Hematopoietic multipotent progenitor cell treated with erythropoietin and hydrocortisone succinate and interleukin-3 and kit ligand, for 6 days (in vitro differentiated cells): ENCODE measurements around the gene AQP7.
"Not testable (repeated sequence)": the region's sequence is repeated elsewhere in the genome, so short reads cannot be mapped to it uniquely, and the experiment has no call there.

ENCODE experiments used
- DNase-seq: peaks from one replicate; pipeline ENCODE4 v3.0.0-alpha.2; 2015

The AQP7 gene

DNA sequence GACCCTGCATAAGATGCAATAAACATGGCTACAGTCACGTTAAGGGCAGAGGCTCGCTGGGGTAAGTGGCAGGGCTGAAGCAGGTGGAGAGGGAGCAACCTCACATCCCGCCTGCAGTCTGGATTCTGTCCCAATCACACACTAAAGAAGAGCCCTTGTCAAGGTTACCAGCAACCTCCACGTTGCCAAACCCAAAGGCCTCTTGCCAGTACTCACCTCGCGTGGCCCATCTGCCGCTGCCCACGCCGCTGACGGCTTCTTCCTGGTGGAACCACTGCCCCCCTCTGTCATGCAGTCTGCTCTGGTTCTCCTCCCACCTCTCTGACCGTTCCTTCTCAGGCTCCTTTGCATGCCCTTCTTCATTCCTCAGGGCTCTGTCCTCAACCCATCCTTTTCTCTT is 8.8 kb downstream of the AQP7 start:
- no peak for DNase-seq

DNA sequence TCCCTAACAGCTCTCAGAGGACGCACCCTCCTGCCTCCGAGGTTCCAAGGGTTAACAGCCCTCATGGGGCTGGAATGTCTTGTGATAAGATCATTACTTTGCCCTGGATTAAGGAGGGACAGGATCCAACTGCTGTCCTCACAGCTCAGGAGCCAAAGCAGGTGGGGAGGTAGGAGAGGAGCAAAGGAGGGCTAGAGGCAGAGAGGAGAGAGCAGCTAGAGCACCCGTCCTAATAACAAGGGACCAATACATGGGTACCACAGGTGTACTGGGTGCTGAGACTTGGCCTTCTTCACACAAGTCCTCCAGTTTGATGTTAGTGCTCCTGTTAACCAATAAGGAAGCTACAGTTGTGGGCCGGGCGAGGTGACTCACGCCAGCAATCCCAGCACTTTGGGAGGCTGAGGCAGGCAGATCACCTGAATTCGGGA is 9.8 kb downstream of the AQP7 start:
- DNase-seq, result not testable (repeated sequence)

DNA sequence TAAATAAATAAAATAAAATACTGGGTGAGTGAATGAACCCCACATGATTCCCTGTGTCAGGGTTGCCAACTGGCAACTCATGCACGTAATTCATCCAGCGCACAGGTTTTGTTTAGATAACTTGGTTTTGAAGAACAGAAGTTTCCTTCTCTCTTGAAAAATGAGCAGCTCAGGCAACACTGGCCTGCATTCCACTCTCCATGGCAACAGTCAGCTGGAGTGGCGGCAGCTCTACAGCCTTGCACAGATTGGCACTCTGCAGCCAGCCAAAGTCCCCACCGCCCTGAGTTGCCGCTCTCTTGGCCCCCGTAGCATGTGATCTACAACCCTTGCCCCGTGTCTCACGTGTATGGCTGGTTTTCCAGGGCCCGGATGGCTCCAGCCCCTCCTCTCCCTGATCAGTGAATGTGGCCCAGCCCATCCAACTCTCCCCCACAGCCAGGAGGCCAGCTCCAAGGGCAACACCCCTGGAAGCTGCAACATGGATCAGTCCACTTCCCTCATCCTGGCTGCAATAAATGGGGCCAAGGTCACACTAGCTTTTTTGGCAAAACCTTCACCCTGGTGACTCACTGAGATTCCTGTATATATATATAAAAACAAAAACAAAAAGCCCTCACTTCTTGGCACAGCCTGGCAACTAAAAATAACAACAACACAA is 11.1 kb downstream of the AQP7 start:
- not testable (repeated sequence) for DNase-seq

DNA sequence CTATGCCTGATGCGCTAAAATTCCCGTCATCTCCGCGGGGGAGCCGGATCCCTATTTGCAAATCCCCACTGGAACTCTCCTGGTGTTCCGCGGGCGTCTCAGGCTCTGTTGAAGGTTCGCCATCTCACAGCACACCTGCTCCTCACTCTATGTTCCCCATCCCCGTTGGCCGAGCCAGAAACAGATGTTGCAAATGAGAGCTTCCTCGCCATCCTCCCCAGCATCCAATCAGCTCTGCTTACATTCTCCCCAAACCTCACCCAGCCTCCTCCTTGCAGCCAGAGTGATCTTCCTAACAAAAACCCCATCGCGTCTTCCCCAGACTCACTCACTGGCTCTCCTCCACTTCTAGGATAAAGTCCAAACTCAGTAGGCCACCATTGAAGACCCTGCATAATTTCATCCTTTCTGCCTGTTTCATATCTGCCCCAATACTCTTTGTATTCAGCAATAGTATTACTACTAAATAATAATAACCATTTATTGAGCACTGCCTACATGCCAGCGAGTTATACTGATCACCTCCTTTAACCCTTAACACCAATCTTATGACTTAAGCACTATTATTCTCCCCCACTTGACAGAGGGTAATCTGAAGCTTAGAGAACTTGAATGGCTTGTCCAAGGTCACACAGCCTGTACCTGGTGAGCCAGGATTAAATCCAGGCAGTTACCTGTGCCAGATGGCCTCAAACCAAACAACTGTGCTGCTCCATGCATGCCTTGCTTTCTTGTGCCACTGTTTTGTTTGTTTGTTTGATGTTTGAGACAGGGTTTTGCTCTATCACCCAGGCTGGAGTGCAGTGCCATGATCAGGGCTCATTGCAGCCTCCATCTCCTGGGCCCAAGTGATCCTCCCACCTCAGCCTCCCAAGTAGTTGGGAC is 14.0 kb downstream of the AQP7 start:
- DNase-seq, result no peak

GRCh38 chr9:33386998-33387397 is 15.4 kb downstream of the AQP7 start:
- not testable (repeated sequence) for DNase-seq

GRCh38 chr9:33386641-33386996 is 15.7 kb downstream of the AQP7 start:
- DNase-seq, result not testable (repeated sequence)

DNA sequence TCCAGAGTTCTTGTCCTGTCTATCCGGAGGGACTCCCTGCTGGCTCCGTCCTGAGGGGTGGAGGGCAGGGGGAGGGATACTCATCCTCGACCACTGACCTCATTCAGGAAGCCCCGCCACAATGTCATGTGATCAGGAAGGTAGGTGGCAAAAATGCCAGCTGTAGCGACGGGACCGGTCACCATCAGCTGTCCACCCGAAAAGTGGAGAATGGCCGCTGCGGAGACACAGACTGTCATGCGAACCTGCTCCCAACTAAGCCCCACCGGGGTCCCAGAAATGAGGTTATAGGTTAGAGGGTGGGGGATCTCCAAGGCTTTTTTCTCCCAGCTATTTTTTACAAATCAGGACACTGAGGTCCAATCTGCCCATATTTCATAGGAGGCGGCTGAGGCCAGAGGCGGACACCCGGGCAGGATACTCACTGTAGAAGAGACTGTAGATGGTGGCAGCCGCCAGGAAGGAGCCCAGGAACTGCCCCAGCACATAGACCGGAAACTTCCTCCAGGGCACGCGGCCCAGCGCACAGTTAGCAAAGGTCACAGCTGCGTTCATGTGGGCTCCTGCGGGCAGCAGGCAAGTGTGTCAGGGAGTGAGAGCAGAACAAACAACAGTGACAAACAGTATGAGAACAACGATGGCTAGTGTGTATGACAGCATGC is 16.3 kb downstream of the AQP7 start:
- not testable (repeated sequence) for DNase-seq

- DNase-seq, result not testable (repeated sequence)
These were observed 16.8 kb downstream of the AQP7 start for GRCh38 chr9:33385536-33385935.

GRCh38 chr9:33383396-33383795 is 19.0 kb downstream of the AQP7 start:
- DNase-seq, result not testable (repeated sequence)

- DNase-seq, result not testable (repeated sequence)
These were observed 20.0 kb downstream of the AQP7 start for GRCh38 chr9:33382397-33382796.

GRCh38 chr9:33381231-33381791 is 21.1 kb downstream of the AQP7 start:
- DNase-seq, result no peak

- no peak for DNase-seq
These were observed 21.8 kb downstream of the AQP7 start for GRCh38 chr9:33380390-33381094.

DNA sequence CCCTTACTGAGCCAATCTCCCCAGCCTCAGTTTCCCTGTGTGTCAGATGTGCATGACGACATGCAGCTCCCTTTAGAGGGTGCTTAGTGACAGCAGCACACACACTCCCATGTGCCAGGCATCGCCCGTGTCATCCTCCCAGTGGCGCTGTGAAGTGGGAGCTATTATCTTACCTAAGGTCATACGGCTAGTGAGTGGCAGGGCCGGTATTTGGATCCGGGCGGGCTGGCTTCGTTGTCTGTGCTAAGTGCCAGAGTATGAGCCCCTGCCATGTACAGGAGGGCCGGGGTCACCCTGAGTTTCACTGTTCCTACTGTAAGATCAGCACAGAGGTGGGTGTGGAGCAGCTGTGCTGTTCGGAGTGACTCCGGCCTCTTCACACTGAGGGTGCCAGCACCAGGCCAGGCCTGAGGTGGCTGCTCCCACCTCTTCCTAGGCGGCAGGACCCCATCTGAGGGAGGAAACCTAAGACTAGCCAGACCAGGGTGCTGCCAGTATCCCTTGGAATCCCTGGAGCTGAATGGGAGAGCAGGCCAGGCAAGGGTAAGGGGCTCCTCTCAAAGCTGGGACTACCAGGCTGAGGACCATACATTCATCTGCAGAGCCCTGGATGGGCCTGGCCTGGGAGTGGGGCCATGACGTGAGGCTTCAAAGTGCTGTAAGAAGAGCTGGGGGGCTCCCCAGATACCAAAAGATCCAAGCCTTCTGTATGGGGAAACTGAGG is 22.5 kb downstream of the AQP7 start:
- DNase-seq, result no peak

DNA sequence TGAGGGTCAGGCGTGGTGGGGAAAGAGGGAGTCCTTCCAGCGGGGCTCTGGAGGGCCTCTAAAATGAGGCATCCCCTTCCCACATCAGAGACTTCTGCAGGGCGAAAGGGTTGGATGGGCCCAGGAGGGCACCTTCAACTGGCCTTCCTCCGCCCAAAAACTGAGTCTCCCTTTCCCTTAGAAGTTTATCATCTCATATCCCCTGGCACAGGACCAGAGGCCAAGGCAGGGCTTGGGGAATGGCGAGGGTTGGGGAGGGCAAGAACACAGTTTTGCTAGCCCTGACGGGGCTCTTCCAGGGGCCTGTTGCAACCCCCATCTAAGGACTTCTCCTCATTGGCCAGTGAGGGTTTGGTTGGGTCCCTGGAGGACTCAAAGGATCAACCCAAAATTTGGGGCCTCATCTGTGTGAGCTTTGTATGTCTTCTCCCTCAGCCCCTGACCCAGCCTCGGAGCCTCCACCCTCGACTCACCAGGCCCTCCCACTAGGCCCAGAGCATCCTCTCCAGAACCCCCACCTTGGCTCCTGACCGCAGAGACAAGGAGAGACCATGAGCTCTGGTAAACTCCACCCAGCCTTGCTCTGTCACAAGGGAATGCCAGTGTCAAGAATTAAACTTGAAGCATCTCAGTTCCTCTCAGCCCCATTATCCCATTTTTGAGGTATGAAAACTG is 24.1 kb downstream of the AQP7 start:
- DNase-seq, result no peak

DNA sequence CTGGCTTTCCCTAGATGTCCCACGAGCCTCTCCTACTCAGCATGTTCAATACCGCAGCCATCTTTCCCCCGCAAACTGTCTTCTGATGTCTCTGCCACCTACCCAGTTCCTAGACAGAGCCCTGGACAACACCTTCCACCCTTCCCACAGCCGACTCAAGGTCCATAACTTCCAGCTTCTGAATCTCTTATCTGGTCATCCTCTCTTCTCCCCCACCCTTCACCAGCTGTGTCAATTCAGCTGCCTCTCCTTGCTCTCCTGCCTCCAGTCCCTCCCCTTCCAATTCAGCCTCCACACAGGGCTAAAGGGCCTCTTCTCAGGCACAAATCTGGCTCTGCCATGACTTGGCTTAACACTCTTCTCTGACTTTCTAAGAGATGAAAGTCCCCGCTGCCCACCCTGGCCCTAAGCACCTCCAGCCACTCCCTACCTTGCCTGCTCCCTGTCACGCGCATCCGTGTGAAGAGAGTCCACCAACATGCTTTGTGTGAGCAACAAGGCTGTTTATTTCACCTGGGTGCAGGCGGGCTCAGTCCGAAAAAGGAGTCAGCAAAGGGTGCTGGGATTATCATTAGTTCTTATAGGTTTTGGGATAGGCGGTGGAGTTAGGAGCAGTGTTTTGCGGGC is 25.2 kb downstream of the AQP7 start:
- no peak for DNase-seq

DNA sequence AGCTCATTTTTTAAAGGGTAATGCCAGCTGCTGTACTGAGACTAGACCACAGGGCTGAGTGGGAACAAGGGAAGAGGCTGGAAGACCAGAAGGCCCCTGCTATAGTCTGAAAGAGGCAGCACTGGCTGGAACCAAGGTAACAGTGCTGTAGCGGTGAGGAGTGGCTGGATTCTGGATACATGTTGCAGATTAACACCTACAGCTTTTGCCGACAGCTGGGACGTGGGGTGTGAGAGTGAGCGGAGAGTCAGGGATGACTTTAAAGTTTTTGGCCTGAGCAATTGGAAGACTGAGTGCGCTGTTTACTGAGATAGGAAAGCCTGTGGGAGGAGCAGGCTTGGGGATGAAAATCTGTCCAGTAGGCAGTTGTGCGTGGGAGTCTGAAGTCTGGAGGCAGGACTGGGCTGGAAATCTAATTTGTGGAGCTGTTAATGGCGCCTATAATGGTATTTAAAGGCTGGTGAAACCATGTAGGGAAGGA is 26.5 kb downstream of the AQP7 start:
- no peak for DNase-seq

- no peak for DNase-seq
These were observed 27.0 kb downstream of the AQP7 start for GRCh38 chr9:33375238-33375840.

DNA sequence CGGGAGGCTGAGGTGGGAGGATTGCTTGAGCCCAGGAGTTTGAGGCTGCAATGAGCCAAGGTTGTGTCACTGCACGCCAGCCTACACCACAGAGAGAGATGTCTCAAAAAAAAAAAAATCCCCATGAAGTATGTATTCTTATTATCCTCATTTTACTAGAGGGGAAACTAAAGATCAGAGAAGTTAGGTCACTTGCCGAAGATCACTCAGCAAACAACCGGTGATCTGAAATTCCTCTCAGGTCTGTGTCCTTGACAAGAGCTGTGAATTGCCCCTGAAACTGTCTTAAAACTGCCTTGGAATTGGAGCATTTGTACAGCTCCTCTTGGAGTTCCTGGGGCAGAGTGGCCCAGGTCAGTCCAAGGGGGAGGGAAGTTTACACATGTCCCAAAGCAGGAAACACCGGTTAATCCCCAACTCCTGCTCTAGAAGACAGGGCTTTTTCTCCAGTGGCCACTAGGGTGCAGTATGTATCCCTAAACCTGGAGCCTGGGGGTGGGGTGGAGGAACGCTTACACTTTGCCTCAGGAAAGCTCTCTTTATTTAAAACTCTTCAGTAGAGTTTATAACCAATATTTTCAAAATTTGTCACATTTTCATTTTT is 27.6 kb downstream of the AQP7 start:
- peak; percentile 94 for DNase-seq

DNA sequence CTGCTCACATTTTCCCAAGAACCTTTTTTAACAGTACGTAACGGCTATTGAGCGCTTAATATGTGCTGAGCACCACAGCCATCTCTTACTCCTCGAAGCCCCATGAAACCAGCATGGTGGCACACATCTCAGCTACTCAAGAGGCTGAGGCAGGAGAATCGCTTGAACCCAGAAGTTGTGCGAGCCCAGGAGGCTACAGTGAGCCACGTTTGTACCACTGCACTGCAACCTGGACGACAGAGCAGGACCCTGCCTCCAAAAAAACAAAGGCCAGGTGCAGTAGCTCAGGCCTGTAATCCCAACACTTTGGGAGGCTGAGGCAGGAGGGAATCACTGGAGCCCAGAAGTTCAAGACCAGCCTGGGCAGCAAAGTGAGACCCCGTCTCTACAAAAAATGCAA is 28.2 kb downstream of the AQP7 start:
- DNase-seq, result no peak

DNA sequence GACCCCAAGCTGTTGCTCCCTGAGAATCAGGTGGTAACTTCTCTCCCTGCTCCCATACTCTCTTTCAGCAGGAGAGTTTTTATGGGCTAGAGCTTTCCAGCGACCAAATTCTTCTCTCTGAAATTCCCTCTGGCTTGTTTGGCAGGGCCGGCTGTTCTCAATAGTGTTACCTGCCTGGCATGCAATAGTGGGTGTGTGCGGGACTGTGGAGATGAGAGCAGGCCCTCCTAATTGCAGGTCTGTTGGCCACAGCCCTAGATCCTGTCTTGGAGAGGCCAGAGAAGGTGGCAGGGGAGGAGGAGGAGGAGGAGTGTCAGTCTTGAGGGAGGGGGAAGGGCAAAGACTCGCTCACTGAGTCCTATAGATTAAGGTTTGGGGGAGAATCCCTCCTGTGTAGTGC is 29.5 kb downstream of the AQP7 start:
- no peak for DNase-seq
